NCI-H1092 treated with DMSO at 0.1 percent for 48 hours (cell line): Measurements from ENCODE around the gene CACHD1.

Source experiments
- DNase-seq: peaks from one replicate; lab custom pipeline; 2025; lab: John Stamatoyannopoulos, UW

The CACHD1 gene

DNA sequence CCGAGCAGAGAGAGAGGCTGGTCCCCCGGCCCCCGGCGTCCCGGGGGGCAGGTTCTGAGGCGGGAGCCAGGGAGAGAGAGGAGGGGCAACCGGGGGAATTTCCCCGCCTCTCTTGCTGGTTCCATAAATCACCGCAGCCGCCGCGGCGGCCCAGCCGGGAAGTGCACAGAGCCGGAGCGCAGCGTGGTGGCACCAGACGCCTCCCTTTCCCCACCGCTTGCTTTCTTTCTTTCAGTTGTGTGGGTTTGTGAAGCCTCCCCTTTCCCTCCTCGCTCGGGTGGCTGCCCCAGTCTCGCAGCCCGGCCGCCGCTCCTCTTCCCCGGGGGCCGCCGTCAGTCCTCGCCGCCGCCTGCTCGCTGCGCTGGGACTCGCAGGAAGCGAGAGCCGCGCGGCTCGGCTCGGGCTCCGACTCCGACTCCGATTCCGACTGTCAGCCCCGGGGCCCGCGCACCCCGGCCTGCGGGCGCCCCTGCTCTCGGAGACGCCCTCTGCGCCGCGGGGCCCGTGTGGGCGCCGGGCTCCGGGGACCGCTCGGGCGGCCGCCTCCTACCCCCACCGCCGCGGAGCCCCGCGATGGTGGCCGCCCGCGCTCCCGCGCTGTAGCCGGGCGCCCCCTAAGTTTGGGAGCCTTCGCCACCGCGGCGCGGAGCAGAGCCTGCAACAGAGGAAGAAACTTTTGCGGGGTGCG is at the start of gene CACHD1:
TSS of gene CACHD1 (plus strand) at position 153 of the 688 bp plus-strand sequence. CDS start 616 bp downstream, outside the sequence.
- peak; percentile 66 for DNase-seq

DNA sequence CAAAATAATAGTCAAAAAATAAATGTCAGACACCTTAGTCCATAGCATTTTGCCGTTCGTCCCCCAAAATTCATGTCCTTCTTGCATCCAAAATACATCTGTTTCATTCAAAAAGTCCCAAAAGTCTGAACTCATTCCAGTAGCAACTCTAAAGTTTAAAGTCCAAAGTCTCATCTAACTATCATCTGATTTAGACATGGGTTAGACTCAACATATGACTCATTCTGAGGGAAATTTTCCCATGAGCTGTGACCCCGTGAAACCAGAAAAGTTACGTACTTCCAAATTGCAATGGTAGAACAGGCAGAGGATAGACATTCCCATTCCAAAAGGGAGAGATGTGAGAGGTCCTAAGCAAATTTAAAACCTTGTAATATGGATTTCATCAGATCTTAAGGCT is 48.6 kb upstream of the CACHD1 start:
- no peak for DNase-seq

DNA sequence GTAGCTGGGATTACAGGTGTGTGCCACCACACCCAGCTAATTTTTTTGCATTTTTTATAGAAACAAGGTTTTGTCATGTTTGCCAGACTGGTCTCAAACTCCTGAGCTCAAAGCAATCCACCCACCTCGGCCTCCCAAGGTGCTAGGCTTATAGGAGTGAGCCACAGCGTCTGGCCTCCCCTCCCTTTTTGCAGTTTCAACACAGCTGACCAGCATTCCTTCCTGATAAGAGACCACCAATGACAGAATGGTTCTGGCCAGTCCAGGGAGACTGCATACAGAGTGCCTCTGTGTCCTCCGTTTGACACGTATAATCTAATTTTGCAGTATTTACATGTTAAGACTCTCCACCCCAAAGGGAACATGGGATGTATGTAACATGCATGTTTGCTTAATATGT is 46.4 kb upstream of the CACHD1 start:
- DNase-seq, result no peak

DNA sequence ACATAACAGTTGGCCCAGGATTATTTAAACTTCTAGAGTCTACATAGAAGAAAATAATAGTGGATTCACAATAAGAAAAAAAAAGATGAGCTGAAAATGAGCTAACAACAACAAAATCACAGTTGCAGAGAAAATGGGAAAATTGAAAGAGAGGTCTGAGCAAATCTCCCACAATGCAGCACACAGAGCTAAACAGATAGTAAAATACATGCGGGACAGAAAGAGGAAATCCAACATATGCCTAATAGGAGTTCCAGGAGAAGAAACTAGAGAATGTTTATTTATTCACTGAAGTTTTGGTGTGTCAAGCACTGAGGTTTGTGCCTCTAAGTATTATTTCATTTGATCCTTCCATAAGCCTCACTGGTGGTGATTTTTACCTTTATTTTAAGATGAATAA is 45.5 kb upstream of the CACHD1 start:
- DNase-seq, result no peak

GRCh38 chr1:64425521-64425920 is 44.4 kb upstream of the CACHD1 start:
- DNase-seq, result no peak

GRCh38 chr1:64426681-64427080 is 43.2 kb upstream of the CACHD1 start:
- no peak for DNase-seq

- DNase-seq, result no peak
Observed at GRCh38 chr1:64427879-64428278, 42.0 kb upstream of the CACHD1 start.

- DNase-seq, result no peak
Observed at GRCh38 chr1:64433308-64433707, 36.6 kb upstream of the CACHD1 start.

- no peak for DNase-seq
Observed at GRCh38 chr1:64433747-64434146, 36.2 kb upstream of the CACHD1 start.

DNA sequence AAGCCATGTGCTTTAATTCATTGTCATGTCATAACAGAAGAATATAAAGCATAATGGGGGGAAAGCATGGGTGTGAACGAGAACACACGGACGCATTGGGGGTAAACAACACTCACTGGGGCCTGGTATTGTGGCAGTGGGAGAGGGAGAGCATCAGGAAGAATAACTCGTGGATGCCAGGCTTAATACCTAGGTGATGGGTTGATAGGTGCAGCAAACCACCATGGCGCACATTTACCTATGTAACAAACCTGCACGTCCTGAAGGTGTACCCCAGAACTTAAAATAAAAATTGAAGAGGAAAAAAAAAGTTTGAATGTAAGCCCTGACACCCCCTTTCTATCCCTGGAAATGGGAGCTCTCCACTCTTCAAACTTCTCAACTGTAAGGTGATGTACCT is 34.9 kb upstream of the CACHD1 start:
- no peak for DNase-seq

DNA sequence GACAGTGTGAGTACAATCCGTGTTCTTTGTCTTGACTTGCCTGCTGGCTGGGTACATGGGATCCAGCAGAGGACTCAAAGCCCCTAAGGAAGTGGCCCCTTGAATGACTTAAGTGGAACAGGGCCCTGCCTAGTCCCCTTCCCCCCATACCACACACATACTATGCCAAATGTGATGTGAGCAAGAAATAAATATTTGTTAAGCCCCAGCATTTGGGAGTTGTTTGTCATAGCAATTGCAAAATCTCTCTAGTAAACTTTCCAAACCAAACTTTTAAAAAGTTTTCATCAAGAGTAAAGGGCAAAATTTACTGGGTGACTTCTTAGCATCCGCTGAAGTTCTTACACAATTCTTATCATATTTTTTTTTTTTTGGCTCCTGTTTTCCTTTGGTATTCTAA is 32.5 kb upstream of the CACHD1 start:
- DNase-seq, result no peak

DNA sequence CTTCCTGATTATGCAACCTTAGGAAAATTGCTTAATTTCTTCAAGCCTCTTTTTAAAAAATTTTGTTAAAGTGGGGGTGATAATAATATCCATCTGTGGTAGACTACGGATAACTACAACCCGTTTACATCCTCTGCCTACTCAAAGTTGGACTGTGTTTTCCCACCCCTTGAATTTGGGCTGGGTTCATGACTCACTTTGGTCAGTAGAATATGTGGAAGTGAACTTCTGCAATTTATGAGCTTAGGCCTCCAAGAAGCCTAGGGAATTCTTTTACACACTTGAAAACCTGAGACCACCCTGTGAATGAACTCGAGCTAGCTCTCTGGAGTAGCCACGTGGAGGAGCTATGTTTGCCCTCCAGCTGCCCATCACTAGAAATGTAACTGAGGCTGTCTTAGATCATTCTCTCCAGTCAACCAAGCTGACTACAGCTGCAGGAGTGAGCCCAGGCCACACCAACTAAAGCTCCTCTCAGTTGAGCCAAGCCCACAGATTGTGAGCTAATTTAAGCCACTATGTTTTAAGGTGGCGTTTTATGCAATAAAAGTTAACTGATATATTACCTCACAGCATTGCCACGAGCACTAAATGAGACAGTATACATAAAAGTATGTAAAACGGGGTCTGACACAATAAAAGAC is 29.6 kb upstream of the CACHD1 start:
- no peak for DNase-seq

DNA sequence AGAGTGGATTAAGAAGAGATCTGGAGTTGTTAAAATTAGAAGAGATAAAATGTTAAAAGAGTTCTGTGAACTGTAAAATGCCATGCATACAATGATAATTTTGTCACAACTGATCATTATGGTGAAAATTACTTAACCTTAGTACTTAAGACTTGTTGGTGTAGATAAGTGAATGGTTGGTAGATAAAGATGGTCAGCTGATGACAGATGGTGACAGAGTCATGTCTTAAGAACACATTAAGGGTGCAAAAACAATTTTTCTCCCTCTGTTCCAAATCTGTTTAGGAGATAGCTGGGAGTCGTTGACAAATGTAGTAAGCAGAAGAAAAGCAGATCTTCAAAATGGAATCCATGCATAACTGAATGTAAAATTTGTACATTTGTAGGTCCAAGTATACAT is 18.5 kb upstream of the CACHD1 start:
- DNase-seq, result no peak

DNA sequence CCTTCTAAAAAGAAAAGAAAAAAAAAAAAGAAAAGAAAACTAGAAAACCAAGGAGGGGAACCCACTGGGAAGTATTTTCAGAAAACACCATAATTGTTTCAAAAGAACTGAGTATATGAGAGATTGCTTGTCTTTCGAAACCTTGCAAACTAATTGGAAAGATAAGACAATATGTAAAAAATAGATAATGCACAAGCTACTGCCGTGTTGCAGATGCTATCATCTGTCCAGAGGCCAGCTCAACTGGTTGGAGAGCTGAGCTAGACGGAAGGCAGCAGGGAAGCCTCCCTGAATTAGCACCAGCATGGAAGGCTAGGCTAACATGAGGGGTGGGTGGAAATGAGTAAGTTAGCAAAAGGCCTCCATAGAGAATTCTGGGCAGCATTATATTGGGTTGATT is 16.2 kb upstream of the CACHD1 start:
- DNase-seq, result no peak

GRCh38 chr1:64458915-64459314 is 11.0 kb upstream of the CACHD1 start:
- no peak for DNase-seq

- no peak for DNase-seq
Observed at GRCh38 chr1:64459743-64460142, 10.2 kb upstream of the CACHD1 start.

DNA sequence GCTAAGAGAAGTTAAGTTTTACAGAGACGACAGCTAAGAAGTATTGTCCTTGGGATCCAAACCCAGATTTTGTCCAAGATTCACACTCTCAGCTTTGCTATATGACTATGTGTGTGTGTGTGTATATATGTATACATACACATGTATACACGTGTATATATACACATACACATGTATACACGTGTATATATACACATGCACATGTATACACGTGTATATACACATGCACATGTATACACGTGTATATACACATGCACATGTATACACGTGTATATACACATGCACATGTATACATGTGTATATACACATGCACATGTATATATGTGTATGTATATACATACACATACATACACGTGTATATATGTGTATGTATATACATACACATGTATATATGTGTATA is 3.9 kb upstream of the CACHD1 start:
- DNase-seq, result no peak

DNA sequence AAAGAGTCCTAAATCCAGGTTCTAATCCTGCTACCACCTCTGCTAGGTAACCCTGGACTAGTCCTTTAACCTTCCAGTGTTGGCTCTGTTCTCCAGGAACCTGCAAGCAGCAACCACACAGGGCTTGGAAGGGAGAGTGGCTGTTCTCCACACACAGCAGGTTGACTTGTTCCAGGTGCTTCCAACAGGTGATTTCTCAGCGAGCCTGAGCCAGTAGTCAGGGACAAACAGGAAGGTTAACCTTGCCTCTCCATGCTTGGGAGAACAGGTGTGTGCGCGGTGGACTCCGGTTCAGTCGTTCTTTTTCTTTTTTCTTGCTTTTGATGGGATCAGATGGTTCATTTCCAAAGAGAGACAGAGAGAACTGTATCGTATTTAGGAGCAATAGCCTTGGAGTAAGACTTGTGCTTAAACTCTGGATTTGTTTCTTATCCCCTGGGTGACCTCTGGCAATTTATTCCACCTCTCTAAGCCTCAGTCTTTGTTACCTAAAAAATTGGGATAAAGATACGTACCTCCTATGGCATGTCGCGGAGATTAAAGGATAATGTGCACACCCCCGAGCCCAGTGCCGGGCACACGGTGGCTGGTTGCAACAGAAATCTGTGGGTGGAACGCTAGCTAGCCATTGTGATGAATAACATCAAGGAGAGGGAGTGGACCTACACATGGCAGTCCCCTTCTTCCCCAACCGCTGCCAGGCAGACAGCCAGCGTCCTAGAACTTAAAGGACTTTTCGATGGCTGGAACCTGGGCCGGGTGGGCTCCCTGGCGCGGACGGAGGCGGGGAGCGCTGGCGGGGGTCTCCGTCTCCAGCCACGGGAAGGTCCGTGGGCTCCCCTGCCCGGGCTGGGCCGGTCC is 583 bp upstream of the CACHD1 start:
- DNase-seq, result peak; percentile 4

DNA sequence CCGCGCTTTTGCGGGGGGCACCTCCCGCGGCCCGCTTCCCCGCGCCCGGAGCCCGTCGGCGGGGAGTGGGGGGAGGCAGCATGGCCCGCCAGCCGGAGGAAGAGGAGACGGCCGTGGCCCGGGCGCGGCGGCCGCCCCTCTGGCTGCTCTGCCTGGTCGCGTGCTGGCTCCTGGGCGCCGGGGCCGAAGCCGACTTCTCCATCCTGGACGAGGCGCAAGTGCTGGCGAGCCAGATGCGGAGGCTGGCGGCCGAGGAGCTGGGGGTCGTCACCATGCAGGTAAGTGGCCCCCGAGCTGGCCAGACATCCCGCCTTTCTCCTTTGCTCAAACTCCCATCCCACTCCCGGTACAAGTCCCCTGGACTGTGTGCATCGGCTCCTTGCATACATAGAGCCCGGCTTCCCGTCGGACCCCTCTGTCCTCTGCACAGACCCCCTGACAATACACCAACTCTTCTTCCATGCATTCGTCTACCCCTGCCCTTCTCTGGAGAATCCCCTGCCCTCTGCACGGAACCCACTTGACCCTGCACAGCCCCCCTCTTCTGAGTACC is 812 bp downstream of the CACHD1 start:
- DNase-seq, result peak; percentile 3

GRCh38 chr1:64471218-64472039 is 1.5 kb downstream of the CACHD1 start:
- DNase-seq, result no peak

DNA sequence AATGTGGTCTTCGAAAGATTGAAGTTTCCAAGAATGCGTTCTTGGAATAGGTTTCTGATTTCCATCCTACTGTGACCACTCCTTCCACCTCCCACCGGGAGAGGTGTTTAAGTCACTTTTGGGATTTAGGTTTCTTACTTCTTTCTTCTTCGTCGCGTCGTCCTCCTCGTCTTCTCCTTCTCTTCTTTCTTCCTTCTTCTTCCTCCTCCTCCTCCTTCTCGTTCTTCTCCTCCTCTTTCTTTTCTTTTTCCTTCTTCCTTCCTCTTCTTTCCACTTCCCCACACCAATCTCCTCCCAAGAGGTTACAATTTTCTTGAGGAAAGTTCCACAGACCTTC is 2.1 kb downstream of the CACHD1 start:
- DNase-seq, result no peak

GRCh38 chr1:64472805-64473204 is 2.9 kb downstream of the CACHD1 start:
- DNase-seq, result no peak
